CD14-positive monocyte (primary cell): ENCODE results near the gene DEAF1. TPM values are rescaled to one million over a fixed set of nuclear protein-coding genes. Genes with fewer than 3 reads are reported as not detected.

Experiments
- DNase-seq, 3 donors: peaks; one replicate each; pipeline ENCODE4 v3.0.0-alpha.2; 2011 to 2022
- H2AFZ ChIP-seq: 2 replicates; pipeline ENCODE4 v1.6.0; 2012; ENCODE audit warnings: mild to moderate bottlenecking, low read depth, low read length, inconsistent platforms; ENCODE audit not compliant: insufficient read depth, poor library complexity, severe bottlenecking
- H3K27ac ChIP-seq, 2 donors: 1 replicate in 1 of 2; 2 replicates in 1 of 2; pipeline ENCODE4 v1.5.1; 2012 to 2013; ENCODE audit warnings: low read length in 2 of 2, control low read depth in 1 of 2, inconsistent platforms in 1 of 2, low read depth in 1 of 2, mild to moderate bottlenecking in 1 of 2
- H3K27me3 ChIP-seq, 2 donors: one replicate each; pipeline versions ENCODE4 v1.6.0 to v1.6.1; 2011 to 2013; ENCODE audit warnings: low read length in 2 of 2; ENCODE audit not compliant: control insufficient read depth in 2 of 2, insufficient read depth in 2 of 2
- H3K36me3 ChIP-seq, 2 donors: replicated peaks in 1 of 2; 1 replicate in 1 of 2; 2 replicates in 1 of 2; pipeline versions ENCODE4 v1.5.1 to v1.6.1; 2012 to 2013; ENCODE audit warnings: low read length in 2 of 2, control low read depth in 1 of 2, inconsistent platforms in 1 of 2, mild to moderate bottlenecking in 1 of 2; ENCODE audit not compliant: insufficient read depth in 2 of 2, control insufficient read depth in 1 of 2
- H3K4me1 ChIP-seq, 2 donors: 1 replicate in 1 of 2; 2 replicates in 1 of 2; pipeline versions ENCODE4 v1.5.1 to v1.6.1; 2012 to 2013; ENCODE audit warnings: low read length in 2 of 2, control low read depth in 1 of 2, inconsistent platforms in 1 of 2, mild to moderate bottlenecking in 1 of 2, moderate library complexity in 1 of 2; ENCODE audit not compliant: insufficient read depth in 2 of 2, control insufficient read depth in 1 of 2
- H3K4me2 ChIP-seq: replicated peaks from 2 replicates; pipeline ENCODE3; 2012; ENCODE audit warnings: low read length, moderate library complexity, mild to moderate bottlenecking; ENCODE audit not compliant: poor library complexity, severe bottlenecking; ENCODE audit errors: extremely low read depth
- H3K4me3 ChIP-seq, 3 experiments: fragments of 200-600 bp in 1 of 3; sonication (generic) in 1 of 3; replicated peaks in 1 of 3; 1 replicate in 2 of 3; 2 replicates in 1 of 3; pipeline ENCODE4 v1.5.1; 2011 to 2013; ENCODE audit warnings: low read length in 3 of 3, mild to moderate bottlenecking in 3 of 3, control low read depth in 2 of 3, low read depth in 2 of 3, inconsistent platforms in 1 of 3, moderate library complexity in 1 of 3
- H3K79me2 ChIP-seq: 2 replicates; pipeline ENCODE4 v1.6.0; 2012; ENCODE audit warnings: mild to moderate bottlenecking, control low read depth, inconsistent platforms, low read length, moderate library complexity; ENCODE audit not compliant: insufficient read depth
- H3K9ac ChIP-seq: 2 replicates; pipeline ENCODE4 v1.6.0; 2017; ENCODE audit warnings: low read length, mild to moderate bottlenecking; ENCODE audit not compliant: insufficient read depth, poor library complexity, severe bottlenecking
- H3K9me3 ChIP-seq, 2 donors: replicated peaks in 1 of 2; 1 replicate in 1 of 2; 2 replicates in 1 of 2; pipeline versions ENCODE4 v1.5.1 to v1.6.1; 2012 to 2013; ENCODE audit warnings: low read length in 2 of 2, control low read depth in 1 of 2; ENCODE audit not compliant: control insufficient read depth in 1 of 2, insufficient read depth in 1 of 2
- H4K20me1 ChIP-seq: 2 replicates; pipeline ENCODE4 v1.6.0; 2012; ENCODE audit warnings: mild to moderate bottlenecking, low read length, control low read depth, moderate library complexity; ENCODE audit not compliant: insufficient read depth
- H3K27ac Mint-ChIP-seq, 7 donors: one replicate each; pipeline ENCODE4 v1.8.0; 2020; ENCODE audit warnings: mild to moderate bottlenecking in 7 of 7, mixed read lengths in 7 of 7, moderate library complexity in 6 of 7, inconsistent platforms in 2 of 7
- H3K27me3 Mint-ChIP-seq, 3 donors: one replicate each; pipeline ENCODE4 v1.8.0; 2021 to 2022; ENCODE audit warnings: low read depth in 3 of 3, mild to moderate bottlenecking in 3 of 3, mixed read lengths in 3 of 3, moderate library complexity in 3 of 3, inconsistent platforms in 1 of 3
- H3K36me3 Mint-ChIP-seq, 2 donors: one replicate each; pipeline ENCODE4 v1.8.0; 2020; ENCODE audit warnings: mixed read lengths in 2 of 2, inconsistent platforms in 1 of 2, mild to moderate bottlenecking in 1 of 2
- H3K4me1 Mint-ChIP-seq: one replicate; pipeline ENCODE4 v1.8.0; 2020; ENCODE audit warnings: mild to moderate bottlenecking, mixed read lengths
- H3K4me3 Mint-ChIP-seq, 2 donors: one replicate each; pipeline ENCODE4 v1.8.0; 2020; ENCODE audit warnings: mild to moderate bottlenecking in 2 of 2, mixed read lengths in 2 of 2, moderate library complexity in 1 of 2
- H3K9me3 Mint-ChIP-seq, 7 donors: one replicate each; pipeline ENCODE4 v1.8.0; 2020 to 2022; ENCODE audit warnings: mixed read lengths in 7 of 7, mild to moderate bottlenecking in 6 of 7, moderate library complexity in 6 of 7, inconsistent platforms in 2 of 7
- CTCF ChIP-seq: fragments of 200-600 bp; IDR thresholded peaks from one replicate; pipeline ENCODE4 v1.8.0; 2022; ENCODE audit warnings: antibody characterized with exemption, mild to moderate bottlenecking
- WGBS: methylation state at CpG from one replicate; pipeline ENCODE4 v1.1.5; 2013; ENCODE audit warnings: missing lambda C conversion rate; ENCODE audit not compliant: insufficient coverage; 5-methylcytosine and 5-hydroxymethylcytosine counted together
- intact Hi-C, 2 donors: fragments of 100-400 bp; cut with micrococcal nuclease; formaldehyde crosslinking; loops; one replicate each; pipeline versions ENCODE4 v1.15.0 to v1.15.1; 2023
- polyA plus RNA-seq, 3 donors: library from polyadenylated mRNA; depleted of rRNA in 1 of 3; unstranded in 2 of 3; stranded (reverse) in 1 of 3; fragments of 300-500 nt in 2 of 3; fragments of >200 nt in 1 of 3; fragmentation: Illumina TruSeq in 2 of 3; gene quantifications; 1 replicate in 2 of 3; 2 replicates in 1 of 3; pipeline ENCODE4 v1.2.3, GENCODE V29; 2012 to 2021

DEAF1 gene
- polyA plus RNA-seq, 3 donors = 18.0 to 22.3 (median 22.2) TPM

- peak within 1 kb of the TSS in 2 of 7 donors; percentile 13 to 58 for H3K27ac Mint-ChIP-seq
Measured at GRCh38 chr11:636511-637332, 58.3 kb downstream of the DEAF1 start, which contains the start of gene DRD4. DRD4 (plus strand) TSS chr11:637269; CDS start chr11:637305, 36 bp downstream.

More at GRCh38 chr11:636511-637332, 58.3 kb downstream of the DEAF1 start, which contains the start of gene DRD4:
- Histone ChIP-seq H3K27me3 (peaks cover 20 to 50% of the 10 kb centered on the region in 2 donors), H4K20me1 (peaks cover 27% of the 10 kb centered on the region), H3K79me2 (no peaks in the 10 kb centered on the region), H3K4me1 (peaks cover 16 to 28% of the 10 kb centered on the region in 2 donors), H2AFZ (no peak within 1 kb of the TSS), H3K9ac (no peak within 1 kb of the TSS), H3K9me3 (peaks cover 2 to 8% of the 10 kb centered on the region in 2 donors), H3K27ac (no peak within 1 kb of the TSS), H3K4me3 (no peak within 1 kb of the TSS), H3K36me3 (peaks cover 2 to 6% of the 10 kb centered on the region in 2 donors), H3K4me2 (no peak within 1 kb of the TSS)
- intact Hi-C loops = no loop called here
- H3K4me1 Mint-ChIP-seq = peaks cover 11% of the 10 kb centered on the region
- TF ChIP-seq CTCF = no peak
- peaks cover 0 to 20% (median 8%) of the 10 kb centered on the region in 7 donors for H3K9me3 Mint-ChIP-seq
- H3K27me3 Mint-ChIP-seq = peaks cover 47 to 62% (median 51%) of the 10 kb centered on the region in 3 donors
- DNase-seq = peak in 1 of 3 donors; percentile 39
- peak within 1 kb of the TSS in 1 of 2 donors; percentile 80 for H3K4me3 Mint-ChIP-seq
- 15% methylated on average over 99 of the region's 100 CpGs for WGBS
- H3K36me3 Mint-ChIP-seq = peaks cover 15 to 16% of the 10 kb centered on the region in 2 donors
